Fibroblast of gingiva (primary cell): ENCODE measurements around the gene TRAF4.
A peak's percentile ranks its signal among the peaks of the same experiment; 100 is the strongest.
"Not testable (repeated sequence)": the region's sequence is repeated elsewhere in the genome, so short reads cannot be mapped to it uniquely, and the experiment has no call there.

Experiments used
- DNase-seq: peaks from one replicate; pipeline ENCODE4 v3.0.0-alpha.2; 2011; ENCODE audit warnings: low read depth

TRAF4 gene

GRCh38 chr17:28748852-28749515 lies 5.2 kb downstream of the TRAF4 start:
- no peak for DNase-seq

DNA sequence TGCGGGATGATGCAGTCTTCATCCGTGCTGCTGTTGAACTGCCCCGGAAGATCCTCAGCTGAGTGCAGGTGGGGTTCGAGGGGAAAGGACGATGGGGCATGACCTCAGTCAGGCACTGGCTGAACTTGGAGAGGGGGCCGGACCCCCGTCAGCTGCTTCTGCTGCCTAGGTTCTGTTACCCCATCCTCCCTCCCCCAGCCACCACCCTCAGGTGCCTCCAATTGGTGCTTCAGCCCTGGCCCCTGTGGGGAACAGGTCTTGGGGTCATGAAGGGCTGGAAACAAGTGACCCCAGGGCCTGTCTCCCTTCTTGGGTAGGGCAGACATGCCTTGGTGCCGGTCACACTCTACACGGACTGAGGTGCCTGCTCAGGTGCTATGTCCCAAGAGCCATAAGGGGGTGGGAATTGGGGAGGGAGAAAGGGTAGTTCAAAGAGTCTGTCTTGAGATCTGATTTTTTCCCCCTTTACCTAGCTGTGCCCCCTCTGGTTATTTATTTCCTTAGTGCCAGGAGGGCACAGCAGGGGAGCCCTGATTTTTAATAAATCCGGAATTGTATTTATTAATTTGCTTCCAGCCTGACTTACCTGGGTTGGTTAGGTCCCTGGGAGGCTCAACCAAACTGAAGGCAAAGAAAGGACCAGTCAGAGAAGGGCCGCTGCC lies 5.8 kb downstream of the TRAF4 start:
- no peak for DNase-seq

DNA sequence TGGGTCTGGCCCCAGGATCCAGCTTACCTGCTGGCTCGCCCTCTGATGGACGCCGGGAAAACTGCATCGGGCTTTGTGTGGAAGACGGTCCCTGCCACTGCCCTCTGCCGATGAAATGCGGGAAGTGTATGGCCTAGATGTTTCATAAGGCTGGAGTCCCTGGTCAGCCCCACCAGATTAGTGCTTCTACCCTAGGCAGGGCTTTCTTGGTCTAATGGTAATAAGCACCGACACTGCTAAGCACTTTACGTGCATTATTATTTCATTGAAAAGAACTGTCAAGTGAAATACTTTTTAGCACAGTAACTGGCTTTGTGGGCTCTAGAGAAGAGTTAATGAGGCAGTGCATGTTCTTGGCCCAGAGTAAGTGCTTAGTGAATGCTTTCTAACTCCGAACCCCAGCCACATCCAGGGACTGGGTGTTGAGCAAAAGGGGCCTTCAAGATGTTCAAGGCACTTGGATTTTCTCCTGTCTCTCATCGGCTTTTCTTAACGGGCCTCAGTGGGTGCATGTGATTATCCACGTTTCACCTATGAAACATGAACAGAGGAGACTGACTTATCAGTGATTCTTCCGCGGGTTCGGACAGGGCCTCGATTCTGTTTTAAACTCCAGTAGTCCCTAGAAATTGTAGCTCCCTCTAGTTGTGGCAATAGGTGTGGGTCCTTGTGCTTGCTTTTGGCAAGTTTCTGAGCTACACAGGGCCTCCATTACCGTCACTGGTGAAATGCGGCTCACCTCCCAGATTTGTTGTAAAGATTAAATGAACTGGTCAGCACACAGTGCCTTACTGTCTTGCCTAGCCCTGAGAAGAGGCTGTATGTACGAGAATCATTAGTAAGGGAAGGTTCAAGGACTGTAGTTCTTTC lies 6.6 kb downstream of the TRAF4 start:
- peak; percentile 87 for DNase-seq

DNA sequence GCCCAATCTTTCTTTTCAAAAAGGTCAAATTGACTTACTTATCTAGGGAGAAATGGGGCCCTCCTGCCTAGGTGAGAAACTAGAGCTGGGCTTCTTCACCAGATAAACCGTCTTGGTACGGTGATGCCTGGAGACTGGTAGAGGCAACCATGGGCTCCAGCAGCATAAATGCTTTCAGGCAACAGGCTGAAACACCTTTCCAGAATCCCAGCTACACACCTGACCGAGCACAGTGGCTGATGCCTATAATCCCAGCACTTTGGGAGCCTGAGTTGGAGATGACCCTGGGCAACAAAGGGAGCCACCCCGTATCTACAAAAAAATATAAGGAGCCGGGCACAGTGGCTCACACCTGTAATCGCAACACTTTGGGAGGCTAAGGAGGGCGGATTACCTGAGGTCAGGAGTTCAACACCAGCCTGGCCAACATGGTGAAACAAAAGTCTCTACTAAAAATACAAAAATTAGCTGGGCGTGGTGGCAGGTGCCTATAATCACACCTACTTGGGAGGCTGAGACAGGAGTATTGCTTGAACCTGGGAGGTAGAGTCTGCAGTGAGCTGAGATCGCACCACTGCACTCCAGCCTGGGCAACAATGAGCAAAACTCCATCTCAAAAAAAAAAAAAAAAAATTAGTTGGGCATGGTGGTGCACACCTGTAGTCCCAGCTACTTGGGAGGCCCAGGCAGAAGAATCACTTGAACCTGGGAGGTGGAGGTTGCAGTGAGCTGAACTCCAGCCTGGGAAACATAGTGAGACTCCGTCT lies 8.0 kb downstream of the TRAF4 start:
- no peak for DNase-seq

- DNase-seq: no peak
Observed at GRCh38 chr17:28755486-28755885, 11.7 kb downstream of the TRAF4 start.

GRCh38 chr17:28756049-28756804 lies 12.4 kb downstream of the TRAF4 start:
- no peak for DNase-seq

DNA sequence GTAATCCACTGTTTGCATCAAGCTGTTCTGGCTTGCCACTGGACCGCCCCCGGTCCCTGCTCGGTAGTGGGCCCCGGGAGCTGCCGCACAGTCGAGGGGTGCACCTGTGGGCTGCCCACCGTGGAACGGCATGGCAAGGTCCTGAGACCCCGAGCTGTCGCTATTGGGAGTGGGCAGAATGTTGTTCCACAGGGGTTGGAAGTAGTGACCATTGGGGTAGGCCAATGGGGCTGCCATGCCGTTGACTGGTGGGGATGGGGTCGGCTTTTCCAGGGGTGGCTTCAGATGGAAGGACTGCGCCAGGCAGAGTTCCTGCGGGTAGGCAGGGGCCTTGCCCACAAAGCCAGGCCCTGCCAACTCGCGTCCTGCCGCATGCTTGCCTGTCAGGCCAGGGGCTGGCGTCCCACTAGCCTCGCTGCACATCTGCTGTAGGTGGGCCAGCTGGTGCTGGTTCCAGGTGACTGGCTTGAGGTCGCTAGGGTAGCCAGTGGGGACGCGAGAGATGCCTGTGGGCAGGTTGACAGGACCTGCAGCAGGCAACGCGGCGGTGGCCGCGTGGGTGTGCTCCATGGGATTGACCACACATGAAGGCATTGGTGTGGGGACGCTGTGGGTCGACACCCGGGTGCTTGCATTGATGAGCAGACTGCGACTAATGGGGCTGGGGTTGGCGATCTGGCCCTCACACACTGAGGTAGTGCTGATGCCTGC lies 14.8 kb downstream of the TRAF4 start:
- no peak for DNase-seq

DNA sequence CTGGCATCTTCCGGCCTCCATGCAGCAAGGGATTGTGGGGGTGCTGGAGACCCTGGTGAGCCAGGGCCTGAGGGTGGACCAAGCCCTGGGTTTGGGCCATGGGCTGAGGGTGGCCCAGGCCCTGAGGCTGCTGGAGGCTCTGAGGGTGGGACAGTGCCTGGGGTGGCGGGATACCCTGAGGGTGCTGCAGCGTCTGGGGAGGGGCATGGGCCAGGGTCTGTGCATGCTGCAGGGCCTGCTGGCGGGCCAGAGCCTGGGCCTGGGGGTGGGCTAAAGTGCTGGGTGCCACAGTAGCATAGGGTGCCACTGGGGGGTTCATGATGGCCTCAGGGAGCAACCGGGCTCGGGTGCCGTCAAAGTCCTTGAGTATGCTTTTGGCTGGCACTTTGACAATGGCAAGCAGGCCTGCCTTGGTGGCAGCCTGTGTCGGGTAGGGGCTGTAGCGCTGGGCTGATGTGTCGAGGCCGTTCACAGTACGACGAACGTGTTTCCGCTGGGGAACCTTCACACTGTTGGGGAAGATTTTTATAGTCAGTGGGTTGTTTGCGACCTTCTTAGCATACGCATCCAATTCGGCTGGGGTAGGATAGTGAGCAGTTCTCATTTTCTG lies 15.6 kb downstream of the TRAF4 start:
- DNase-seq: no peak

GRCh38 chr17:28760601-28761562 lies 17.1 kb downstream of the TRAF4 start:
- DNase-seq: peak; percentile 49

- DNase-seq: no peak
Observed at GRCh38 chr17:28763137-28763799, 19.5 kb downstream of the TRAF4 start.

- peak; percentile 69 for DNase-seq
Observed at GRCh38 chr17:28763804-28764266, 20.0 kb downstream of the TRAF4 start.

GRCh38 chr17:28765038-28765437 lies 21.2 kb downstream of the TRAF4 start:
- DNase-seq: no peak

DNA sequence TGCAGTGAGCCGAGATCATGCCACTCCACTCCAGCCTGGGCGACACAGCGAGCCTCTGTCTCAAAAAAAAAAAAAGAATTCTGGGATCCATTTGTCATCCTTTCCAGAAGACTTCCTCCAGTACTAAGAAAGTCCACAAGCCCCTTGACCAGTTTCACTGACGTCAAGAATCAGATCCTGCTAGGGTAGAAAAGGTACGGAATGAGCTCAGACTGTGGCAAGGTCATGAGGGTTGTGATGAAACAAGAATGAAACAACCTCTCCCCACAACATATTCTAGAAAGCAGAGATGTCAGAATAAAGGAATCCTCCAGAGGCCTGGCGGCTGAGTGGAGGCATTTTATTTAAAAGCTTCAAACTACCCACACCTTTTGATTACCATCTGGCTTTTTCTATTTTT lies 29.9 kb downstream of the TRAF4 start:
- DNase-seq: no peak

DNA sequence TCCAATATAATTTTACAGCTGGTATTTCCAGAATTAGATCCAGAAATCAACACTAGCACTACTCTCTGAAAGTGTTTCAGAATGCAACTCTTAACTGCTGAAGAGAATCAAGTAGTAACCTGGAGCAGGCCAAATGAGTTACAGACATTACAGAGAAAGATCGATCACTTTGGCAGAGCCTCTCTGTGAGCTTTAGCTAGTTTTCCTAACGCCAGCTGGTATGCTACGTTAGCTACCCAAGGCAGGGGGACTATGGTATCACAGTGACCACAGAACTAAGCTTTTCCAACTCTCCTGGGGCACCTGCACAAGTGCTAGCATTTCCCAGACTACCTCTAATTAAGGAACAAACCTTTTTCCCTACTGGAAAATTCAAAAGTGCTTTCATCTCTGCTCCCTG lies 30.4 kb downstream of the TRAF4 start:
- DNase-seq: no peak

GRCh38 chr17:28777178-28777577 lies 33.4 kb downstream of the TRAF4 start:
- DNase-seq: no peak

- not testable (repeated sequence) for DNase-seq
Observed at GRCh38 chr17:28779601-28780000, 35.8 kb downstream of the TRAF4 start.

- DNase-seq: no peak
Observed at GRCh38 chr17:28783161-28783560, 39.4 kb downstream of the TRAF4 start.

DNA sequence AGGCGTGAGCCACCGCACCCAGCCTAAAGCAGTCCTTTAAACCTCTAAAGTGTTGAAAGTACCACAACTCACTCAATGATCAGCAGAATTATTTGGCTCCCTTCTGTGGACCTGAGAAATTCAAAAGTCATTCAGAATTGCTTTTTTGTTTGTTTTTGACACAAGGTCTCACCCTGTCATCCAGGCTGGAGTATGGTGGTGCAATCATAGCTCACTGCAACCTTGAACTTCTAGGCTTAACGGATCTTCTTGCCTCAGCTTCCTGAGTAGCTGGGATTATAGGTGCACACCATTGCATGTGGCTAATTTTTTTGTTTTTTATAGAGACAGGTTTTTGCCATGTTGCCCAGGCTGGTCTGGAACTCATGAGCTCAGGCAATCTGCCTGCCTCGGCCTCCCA lies 44.3 kb downstream of the TRAF4 start:
- DNase-seq: no peak
